Cerebellar cortex (tissue), 1 donor: ENCODE results near the gene MECP2.
"Not testable (repeated sequence)": the region's sequence is repeated elsewhere in the genome, so short reads cannot be mapped to it uniquely, and the experiment has no call there.

Source experiments
- DNase-seq: peaks from one replicate; pipeline ENCODE4 v3.0.0-alpha.2; 2015; ENCODE audit warnings: low spot score

The MECP2 gene

DNA sequence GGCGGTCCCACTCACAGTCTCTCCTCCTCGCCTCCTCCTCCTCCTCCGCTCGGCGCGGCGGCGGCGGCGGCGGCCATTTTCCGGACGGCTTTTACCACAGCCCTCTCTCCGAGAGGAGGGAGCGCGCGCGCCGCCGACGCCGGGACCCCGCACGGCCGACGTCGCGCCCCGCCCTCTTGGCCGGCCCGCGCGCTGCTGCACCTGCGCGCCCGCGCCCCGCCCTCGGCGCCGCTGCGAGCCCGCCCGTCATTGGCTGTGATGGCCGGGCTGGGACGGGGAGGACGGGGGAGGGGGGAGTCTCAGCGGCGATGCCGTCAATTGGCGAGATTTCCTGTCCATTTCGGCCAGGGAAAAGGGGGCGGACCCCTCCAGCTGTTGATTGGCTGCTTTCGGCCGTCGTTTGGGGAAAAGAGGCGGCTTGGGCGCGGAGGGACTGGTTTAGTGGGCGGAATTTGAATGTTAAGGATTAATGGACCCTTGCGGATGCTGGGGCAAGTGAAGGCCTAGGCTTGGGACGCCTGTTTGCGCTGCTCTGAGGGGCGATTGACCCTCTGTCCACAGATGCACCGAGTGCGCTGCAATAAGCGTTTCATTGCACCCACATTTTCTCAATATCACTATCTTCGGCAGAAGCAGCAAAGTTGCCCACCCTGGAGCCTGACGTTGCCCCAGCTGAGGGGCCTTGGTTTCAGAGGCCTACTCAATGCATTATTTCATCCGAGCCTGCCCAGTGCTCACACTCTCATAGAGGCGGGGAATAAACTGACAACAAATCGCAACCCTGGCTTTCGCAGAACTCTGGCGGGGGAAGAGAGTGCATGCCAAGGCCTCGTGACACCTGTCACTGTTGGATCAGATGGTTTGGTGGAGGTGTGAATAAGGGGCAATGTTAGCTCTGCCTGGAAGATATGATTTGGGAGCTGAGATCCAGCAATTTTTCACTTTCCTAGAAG is at the start of gene MECP2:
Gene MECP2, minus strand, starts transcription at position 129 of the 953 bp plus-strand sequence.
- peak; percentile 93 for DNase-seq

DNA sequence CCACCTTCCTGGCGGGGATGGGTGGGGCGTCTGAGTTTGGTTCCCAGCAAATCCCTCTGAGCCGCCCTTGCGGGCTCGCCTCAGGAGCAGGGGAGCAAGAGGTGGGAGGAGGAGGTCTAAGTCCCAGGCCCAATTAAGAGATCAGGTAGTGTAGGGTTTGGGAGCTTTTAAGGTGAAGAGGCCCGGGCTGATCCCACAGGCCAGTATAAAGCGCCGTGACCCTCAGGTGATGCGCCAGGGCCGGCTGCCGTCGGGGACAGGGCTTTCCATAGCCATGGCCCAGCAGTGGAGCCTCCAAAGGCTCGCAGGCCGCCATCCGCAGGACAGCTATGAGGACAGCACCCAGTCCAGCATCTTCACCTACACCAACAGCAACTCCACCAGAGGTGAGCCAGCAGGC is 46.5 kb upstream of the MECP2 start, which contains the start of gene OPN1LW:
Gene OPN1LW, plus strand, starts transcription at position 234 of the 400 bp plus-strand sequence. Its CDS starts 41 bp downstream, at position 275.
- DNase-seq, result not testable (repeated sequence)

DNA sequence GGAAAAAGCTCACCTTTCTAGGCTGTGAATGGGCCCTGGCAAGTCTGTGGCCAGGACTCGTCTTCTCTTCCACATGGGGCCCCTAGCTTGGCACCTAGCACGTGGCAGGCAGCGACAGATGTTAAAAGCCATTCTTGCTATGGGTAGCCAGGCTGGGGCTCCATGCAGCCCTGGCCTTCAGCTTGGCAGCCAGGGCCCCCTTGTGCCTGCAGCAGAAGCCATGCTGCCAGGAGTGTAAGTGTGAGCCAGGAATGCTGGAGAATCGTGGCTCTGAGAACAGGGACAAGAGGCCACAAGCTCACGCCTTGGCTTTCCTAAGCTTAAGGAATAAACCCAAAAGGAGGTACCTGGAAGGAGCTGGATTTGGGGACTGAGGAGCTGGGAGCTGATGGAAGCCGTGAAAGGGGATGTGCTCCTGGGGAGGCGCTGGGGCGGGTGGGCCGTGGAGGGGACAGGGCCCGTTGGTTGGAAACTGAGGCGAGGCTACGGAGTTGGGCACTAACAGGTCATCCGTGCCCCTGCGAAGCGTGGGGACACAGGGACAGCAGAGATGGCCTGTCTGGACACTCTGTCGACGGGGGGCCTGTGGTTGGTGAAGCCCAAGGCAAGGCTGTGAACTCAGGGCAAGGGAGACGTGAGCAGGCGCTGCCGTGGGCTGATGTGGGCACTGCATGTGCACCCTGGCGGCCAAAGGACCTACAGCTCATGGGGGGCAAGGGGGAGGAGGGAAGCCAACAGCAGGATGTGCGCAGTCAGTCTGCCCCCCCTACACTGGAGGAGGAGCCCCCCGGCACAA is 45.6 kb upstream of the MECP2 start:
- no peak for DNase-seq

DNA sequence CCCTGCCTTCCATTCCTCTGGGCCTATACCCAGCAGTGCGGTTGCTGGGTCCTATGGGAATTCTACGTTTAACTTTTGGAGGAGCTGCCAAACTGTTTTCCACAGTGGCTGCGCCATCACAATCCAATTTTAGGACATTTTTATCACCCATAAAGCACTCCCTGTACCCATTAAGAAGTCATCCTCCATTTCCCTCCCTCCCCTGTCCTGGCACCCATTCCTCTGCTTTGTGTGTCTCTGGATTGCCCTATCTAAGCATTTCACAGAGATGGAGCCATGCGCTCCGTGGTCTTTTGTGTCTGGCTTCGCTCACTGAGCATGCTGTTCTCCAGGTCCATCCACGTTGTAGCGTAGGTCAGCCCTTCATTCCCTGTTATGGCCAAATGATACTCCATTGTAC is 44.9 kb upstream of the MECP2 start:
- DNase-seq, result no peak

DNA sequence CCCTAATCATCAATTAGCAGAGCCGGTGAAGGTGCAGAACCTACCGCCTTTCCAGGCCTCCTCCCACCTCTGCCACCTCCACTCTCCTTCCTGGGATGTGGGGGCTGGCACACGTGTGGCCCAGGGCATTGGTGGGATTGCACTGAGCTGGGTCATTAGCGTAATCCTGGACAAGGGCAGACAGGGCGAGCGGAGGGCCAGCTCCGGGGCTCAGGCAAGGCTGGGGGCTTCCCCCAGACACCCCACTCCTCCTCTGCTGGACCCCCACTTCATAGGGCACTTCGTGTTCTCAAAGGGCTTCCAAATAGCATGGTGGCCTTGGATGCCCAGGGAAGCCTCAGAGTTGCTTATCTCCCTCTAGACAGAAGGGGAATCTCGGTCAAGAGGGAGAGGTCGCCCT is 43.2 kb upstream of the MECP2 start:
- DNase-seq, result no peak

DNA sequence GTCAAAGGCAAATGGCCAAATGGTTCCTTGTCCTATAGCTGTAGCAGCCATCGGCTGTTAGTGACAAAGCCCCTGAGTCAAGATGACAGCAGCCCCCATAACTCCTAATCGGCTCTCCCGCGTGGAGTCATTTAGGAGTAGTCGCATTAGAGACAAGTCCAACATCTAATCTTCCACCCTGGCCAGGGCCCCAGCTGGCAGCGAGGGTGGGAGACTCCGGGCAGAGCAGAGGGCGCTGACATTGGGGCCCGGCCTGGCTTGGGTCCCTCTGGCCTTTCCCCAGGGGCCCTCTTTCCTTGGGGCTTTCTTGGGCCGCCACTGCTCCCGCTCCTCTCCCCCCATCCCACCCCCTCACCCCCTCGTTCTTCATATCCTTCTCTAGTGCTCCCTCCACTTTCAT is 42.7 kb upstream of the MECP2 start:
- no peak for DNase-seq

DNA sequence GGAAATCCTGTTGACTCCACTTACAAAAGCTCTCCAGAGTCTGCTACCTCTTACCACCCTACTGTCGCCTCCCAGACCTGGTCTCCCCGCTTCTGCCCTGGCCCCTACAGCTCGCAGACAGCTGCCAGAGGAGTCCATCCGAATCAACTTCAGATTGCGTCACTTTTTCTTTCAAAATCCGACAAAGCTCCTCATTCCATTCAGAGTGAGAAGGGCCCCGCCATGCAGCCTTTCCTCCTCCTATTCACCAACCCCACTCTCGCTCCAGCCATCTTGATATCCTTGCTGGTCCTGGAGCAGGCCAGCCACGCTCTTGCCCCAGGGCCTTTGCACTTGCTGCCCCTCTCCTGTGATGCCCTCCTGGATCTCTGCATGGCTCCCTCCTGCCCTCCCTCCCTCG is 41.3 kb upstream of the MECP2 start:
- no peak for DNase-seq

DNA sequence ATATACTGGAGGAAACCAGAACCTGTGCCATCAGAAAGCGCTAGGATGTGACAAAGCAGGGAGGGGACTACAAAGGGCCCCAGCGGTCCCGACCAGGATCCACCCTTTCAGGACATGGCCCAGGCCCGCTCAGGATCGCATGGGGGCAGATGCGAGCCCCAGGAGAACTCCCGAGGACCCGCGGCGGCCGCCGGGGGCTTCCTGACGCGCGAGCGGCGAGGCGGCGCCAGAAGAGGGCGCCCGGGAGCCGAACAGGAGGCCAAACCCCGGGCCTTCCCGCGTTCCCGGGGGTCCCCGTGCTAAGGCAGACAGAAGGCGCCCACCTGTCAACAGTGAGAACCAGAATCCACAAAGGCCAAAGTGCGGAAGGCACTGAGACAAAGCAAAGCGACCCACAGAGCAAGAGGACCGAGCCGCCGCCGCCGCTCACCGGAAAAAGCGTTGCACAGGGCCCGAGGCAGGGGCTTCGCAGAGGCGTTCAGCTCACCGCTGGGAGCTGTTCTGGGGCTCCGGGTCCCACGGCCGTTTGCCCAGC is 39.2 kb upstream of the MECP2 start:
- peak; percentile 26 for DNase-seq

DNA sequence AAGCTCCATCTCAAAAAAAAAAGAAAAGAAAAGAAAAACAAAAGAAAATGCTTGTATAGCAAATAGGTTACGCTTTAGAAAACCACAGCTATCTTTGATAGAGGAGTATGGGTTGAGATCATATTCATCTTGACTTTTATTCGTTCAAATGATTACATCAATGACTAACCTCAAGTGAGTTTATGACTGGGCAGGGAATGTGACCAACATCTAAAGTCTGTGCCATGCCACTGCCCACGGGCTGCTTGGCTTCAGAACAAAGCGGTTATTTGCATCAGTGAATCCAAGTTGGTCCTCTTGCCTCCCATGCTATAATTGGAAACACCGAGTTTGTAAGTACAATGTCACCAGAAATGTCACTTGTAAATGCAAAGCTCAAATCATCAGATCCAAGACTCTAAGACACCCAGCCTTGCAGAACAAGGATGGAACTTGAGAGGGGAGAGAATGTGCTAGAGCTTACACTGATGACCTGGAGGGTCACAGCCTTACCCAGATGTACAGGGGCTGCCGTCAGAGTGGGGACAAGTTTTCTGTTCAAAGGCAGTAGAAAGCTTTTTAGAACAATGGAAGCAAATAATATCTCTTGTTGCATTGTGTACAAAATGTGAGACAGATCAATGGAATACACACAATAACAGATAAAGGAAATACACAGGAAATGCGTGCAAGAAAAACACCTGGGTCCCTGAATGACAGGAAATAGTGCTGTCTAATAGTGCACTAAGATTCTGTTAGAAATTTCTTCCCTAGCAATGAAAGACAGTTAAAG is 38.1 kb upstream of the MECP2 start:
- DNase-seq, result no peak

DNA sequence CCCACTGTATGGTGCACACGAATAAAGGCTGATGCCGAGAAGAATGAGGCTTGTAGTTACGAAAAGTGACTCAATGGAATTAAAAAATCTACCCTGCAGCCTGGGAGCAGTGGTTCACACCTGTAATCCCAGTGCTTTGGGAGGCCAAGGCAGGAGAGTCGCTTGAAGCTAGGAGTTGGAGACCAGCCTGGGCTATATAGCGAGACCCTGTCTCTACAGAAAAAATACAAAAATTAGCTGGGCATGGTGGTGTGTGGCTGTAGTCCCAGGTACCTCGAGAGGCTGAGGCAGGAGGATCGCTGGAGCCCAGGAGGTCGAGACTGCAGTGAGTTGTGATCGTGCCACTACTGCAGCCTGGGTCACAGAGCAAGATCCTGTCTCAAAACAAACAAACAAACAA is 34.8 kb upstream of the MECP2 start:
- DNase-seq, result no peak

DNA sequence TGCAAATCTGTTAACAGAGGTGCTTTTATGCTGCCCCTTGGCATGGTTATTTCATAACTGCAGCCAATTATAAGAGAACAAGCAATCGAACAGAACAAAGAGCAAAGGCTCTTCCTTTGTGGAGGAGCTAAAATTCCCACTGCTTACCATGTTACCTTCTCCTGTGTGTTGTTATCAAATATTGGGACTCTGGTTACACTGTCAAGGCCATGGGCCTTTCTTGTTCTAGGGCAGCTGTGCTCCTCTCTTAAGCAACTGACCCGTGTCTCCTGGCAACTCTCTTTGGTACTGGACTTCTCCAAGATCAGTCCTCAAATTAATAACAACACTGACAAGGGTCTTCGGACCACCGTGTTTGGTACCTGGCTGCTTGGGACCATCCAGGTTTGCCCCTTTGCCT is 34.4 kb upstream of the MECP2 start:
- DNase-seq, result no peak

DNA sequence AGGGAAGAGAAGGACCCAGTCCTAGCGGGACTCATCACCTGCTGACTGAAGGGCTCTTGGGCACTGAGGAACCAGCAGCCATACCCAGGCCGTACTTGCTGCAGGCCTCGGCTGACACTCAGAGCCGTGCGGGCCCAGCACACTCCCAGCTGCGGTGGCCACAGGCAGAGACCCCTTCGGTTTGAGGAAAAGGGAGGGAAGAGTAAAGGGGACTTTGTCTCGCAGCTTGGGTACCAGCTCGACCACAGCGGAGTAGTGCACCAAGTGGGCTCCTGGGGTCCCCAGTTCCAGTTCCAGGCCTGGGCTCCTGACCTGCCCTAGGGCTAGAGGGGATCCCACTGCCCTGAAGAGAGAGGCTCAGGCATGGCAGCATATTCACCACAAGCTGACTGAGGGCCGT is 28.6 kb upstream of the MECP2 start:
- DNase-seq, result no peak

DNA sequence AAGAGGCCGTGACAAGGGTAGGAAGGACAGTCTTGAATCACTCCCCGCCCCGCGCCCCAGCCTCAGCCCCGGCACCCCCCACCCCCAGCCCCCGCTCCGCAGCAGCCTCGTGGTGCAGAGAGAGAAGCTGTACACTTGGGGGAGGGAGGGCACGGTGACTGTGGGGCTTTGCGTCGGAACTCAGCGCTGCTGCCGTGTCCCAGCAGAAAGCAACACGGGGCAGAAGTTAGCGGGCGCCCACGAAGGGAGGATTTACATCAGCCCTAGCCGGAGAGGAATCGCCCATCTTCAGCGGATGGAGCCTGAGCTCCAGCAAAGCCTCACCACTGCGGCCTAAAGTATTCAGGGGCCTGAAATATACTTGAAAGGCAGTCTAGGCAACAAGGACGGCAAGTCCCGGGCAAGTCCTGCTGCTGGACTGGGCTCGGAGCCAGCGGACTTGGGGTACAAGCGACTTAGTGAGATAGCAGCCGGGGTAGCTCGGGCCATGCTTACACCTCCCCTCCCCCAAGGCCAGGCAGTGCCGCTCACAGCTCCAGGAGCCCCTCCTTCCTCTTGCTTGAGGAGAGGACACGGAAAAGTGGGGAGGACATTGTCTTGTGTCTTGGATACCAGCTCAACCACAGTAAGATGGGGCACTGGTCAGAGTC is 28.0 kb upstream of the MECP2 start:
- no peak for DNase-seq

DNA sequence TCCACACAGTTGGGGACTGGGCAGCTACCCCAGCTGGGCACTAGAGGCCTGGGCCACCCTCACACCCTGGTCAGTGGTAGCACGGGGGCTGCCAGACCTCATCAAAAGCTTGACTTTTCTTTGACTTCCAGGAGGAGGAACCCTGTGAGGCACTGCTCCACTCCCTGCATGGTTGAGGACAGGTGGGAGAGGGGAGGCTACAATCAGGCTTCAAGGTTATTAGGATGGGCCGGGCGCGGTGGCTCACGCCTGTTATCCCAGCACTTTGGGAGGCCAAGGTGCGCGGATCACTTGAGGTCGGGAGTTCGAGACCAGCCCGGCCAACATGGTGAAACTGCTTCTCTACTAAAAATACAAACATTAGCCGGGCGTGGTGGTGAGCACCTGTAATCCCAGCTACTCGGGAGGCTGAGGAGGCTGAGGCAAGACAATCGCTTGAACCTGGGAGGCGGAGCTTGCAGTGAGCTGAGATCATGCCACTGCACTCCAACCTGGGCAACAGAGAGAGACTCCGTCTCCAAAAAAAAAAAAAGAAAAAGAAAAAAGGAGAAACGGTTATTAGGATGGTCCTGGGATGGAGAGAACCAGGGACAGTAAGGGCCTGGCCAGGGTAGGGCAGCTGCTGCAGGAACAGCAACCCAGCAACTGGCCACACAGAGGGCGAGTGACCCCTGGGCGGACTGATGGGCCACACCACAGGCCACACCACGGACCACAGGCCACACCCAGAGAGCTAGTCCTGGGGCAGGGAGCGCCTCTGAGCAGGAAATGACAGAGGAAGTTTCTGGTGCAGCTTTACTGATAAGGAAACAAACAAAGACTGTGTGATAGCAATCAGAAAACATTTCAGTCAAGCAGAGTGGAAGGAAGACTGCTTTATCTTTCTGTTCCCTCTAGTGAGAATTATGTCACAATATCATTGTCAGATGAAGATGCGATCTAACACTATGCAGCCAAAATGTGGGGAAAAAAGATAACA is 26.0 kb upstream of the MECP2 start:
- no peak for DNase-seq

DNA sequence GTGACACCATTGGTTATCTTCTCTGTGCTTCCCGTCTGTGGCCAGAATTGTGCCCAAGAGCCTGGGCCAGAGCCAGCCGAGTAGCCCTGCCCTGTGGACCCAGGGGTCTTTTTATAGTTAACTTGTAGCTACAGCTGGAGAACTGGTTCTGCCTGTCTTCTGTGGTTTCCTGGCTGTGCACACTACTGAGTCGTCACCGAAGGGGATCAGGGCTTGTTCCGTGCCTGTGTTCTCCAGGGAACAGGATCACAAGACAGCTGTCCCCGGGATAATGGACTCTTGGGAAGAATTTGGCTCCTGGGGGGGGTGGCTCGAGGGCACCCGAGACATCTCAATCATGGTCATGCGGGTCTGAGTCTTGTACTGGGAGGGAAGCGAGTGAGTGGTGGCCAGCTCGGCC is 24.4 kb upstream of the MECP2 start:
- DNase-seq, result no peak

DNA sequence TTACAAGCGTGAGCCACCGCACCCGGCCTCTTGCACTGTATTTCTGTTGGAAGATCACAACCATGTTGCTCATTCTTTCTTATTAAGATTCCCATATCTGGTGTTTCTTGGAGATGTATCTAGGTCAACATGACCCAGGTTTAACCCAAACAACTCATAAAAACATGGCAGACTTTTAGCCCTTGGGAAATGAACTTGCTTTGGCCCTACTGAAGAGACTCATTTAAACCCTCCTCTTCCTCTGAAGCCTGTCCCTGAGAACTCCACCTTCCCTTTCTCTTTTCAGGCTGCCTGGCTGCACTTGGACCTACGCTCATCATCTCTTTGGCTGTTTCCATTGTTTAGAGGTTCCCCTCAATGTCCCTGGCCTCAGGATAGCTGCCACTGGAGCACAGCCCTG is 23.7 kb upstream of the MECP2 start:
- DNase-seq, result no peak

DNA sequence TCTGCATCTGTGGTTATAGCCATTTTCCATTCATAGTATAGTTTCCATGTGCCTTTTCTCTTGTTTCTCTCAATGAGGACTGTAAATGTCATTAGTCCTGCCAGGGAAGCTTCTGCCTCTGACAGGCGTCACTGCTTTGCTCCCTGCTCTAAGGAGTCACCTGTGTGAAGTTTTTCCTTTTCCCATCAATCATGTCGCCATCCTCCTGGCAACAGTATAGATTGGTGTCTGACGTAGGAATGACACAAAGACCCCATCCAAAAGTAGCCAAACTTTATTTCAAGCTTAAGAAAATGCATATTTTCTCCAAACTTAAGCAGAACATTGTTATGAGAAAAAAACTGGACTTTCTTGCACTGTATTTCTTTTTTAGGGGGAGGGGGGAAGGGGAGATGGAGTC is 23.1 kb upstream of the MECP2 start:
- no peak for DNase-seq

DNA sequence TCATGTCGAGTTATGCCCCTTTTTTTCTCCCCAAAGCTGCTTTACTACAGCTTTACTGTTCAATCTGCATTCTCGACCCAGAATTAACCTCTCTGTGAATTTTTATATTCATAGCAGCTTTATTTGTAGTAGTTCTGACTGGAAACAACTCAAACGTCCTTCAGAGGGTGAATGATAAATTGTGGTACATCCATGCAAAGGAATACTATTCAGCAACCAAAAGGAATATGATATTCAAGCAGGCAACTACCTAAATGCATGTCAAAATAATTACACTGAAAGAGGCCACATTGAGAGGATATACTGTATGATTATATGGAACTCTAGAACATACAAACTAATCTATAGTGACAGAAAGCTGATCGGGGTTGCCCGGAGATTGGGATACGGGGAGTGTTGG is 20.0 kb upstream of the MECP2 start:
- DNase-seq, result no peak

DNA sequence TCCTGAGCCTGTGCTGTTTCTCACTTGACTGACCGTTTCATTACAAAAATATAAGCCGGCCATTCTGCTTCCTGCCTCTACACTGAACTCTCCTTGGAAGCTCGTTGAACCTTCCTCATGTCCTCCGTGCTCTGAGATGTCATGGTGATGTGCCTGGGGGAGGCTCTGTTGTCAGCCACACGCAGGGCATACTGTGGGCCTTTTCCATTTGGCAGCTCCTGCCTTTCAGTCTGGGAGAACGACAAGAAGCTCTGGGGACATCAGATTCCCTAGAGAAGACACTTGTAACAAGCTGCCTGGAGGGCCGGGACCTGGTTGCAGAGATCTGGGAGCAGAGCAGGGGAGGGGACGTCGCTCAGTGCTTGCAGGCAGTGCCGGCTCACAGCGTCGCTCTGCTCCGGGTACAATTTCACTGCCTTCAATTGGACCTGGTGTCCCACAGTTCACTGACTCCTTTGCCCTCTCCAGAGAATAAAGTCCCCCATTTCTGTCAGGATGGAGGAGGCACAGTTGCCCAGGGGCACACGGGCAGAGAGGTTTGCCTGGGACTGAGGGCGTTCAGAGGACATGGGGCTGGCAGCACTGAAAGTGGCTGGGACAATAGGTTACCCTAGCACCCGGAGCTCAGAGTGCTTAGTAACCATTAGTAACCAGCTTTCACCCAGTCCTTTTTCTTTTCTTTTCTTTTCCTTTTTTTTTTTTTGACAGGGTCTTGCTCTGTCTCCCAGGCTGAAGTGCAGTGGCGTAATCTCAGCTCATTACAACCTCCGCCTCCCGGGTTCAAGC is 19.1 kb upstream of the MECP2 start:
- DNase-seq, result no peak
